ENCODE data around the gene AUNIP.

DNA sequence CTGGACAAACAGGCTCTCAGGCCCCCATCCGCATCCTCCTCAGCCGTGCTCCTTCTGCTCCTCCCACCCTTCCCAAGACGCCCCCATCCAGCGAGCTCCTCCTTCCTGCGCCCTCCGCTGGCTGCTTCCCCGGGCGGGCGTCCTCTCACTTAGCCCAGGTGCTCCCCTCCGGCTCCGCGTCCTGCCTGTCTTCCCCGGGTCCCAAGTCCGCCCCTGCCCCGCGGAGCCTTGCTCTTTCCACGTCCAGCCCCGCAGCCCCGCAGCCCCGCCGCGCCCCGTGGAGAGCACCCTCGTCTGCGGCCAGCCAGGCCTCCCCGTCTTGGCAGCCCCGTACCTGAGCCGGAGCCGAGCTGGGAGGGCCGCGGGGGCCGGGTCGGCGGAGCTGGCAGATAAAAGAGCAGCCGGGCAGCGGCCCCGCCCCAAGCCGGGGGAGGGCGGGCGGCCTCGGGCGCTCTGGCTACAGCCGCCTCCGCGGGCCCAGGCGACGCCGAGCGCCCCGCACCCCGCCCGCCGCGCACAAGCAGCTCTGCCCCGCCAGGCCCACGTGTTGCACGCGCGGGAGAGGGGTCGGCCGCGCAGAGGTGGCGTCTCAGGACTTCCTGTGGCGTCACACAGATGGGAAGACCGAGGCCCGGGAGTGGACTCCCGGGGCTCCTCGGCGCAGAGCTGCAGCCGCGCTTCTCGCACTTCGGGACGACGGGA, 16.0 kb upstream of the AUNIP start, which contains the start of gene PAQR7:
- TF ChIP-seq CTCF (IDR thresholded peaks at IDR 0.05): no peak
- no peak for TF ChIP-seq POLR2A (IDR thresholded peaks at IDR 0.05)

All from lower leg skin (tissue), 3 donors.